GM12891 (cell line): Measurements from ENCODE around the gene SCG5.

ENCODE experiments used
- DNase-seq: peaks from one replicate; pipeline ENCODE4 v3.0.0; 2011; ENCODE audit warnings: low spot score; ENCODE audit not compliant: insufficient read length
- FAIRE-seq: peaks from 2 replicates; lab custom pipeline; 2011; peaks lifted over from hg19 to GRCh38; lab: Jason Lieb, UNC
- PAX5 ChIP-seq: IDR thresholded peaks from 2 replicates; pipeline ENCODE4 v1.6.1; 2011; ENCODE audit warnings: low read length, moderate library complexity, mild to moderate bottlenecking; ENCODE audit not compliant: insufficient read depth, severe bottlenecking
- POLR2A ChIP-seq: IDR thresholded peaks from 2 replicates; pipeline ENCODE4 v1.6.1; 2011; ENCODE audit warnings: low read depth, low read length, control low read depth
- POLR2AphosphoS5 ChIP-seq: IDR thresholded peaks from 2 replicates; pipeline ENCODE4 v1.6.1; 2011; ENCODE audit warnings: low read depth, low read length, control low read depth
- POU2F2 ChIP-seq: IDR thresholded peaks from 2 replicates; pipeline ENCODE4 v1.6.1; 2011; ENCODE audit warnings: low read depth, mild to moderate bottlenecking, control low read depth, low read length, moderate library complexity
- SPI1 ChIP-seq: IDR thresholded peaks from 2 replicates; pipeline ENCODE4 v1.6.1; 2011; ENCODE audit warnings: low read depth, low read length, control low read depth
- TAF1 ChIP-seq: IDR thresholded peaks from 2 replicates; pipeline ENCODE4 v1.6.1; 2011; ENCODE audit warnings: low read depth, low read length, control low read depth

Gene SCG5

GRCh38 chr15:32659340-32660155 is 18.0 kb downstream of the SCG5 start:
- FAIRE-seq: no peak

GRCh38 chr15:32663671-32664070 is 22.2 kb downstream of the SCG5 start:
- DNase-seq: no peak
- FAIRE-seq: no peak
- TF ChIP-seq POLR2A: no peak
- TF ChIP-seq POU2F2: no peak
- no peak for TF ChIP-seq SPI1

More at GRCh38 chr15:32659340-32660155, 18.0 kb downstream of the SCG5 start:
- DNase-seq: no peak
- TF ChIP-seq PAX5: no peak
- TF ChIP-seq TAF1: no peak
- TF ChIP-seq POLR2AphosphoS5: no peak
- no peak for TF ChIP-seq POU2F2
- no peak for TF ChIP-seq SPI1
- TF ChIP-seq POLR2A: no peak

GRCh38 chr15:32664796-32665195 is 23.3 kb downstream of the SCG5 start:
- DNase-seq: no peak
- FAIRE-seq: no peak
- TF ChIP-seq POU2F2 (no peak), PAX5 (no peak), POLR2AphosphoS5 (no peak), POLR2A (no peak), SPI1 (no peak), TAF1 (no peak)

GRCh38 chr15:32667321-32667720 is 25.8 kb downstream of the SCG5 start:
- no peak for FAIRE-seq
- TF ChIP-seq PAX5 (no peak), POLR2AphosphoS5 (no peak), SPI1 (no peak), TAF1 (no peak), POLR2A (no peak), POU2F2 (no peak)
- no peak for DNase-seq

GRCh38 chr15:32668942-32669341 is 27.4 kb downstream of the SCG5 start:
- no peak for TF ChIP-seq POU2F2
- TF ChIP-seq PAX5: no peak
- TF ChIP-seq TAF1: no peak
- TF ChIP-seq POLR2AphosphoS5: no peak
- no peak for TF ChIP-seq SPI1
- no peak for TF ChIP-seq POLR2A
- DNase-seq (no peak), FAIRE-seq (no peak)

- TF ChIP-seq POU2F2 (no peak), POLR2A (no peak), SPI1 (no peak), POLR2AphosphoS5 (no peak), PAX5 (no peak), TAF1 (no peak)
- FAIRE-seq: no peak
- no peak for DNase-seq
Measured at GRCh38 chr15:32669896-32670611, 28.5 kb downstream of the SCG5 start.

GRCh38 chr15:32670623-32671022 is 29.1 kb downstream of the SCG5 start:
- FAIRE-seq: no peak
- TF ChIP-seq POLR2A: no peak
- no peak for TF ChIP-seq TAF1
- no peak for TF ChIP-seq PAX5
- no peak for DNase-seq

GRCh38 chr15:32671339-32672325 is 30.1 kb downstream of the SCG5 start:
- TF ChIP-seq POU2F2 (no peak), SPI1 (no peak), POLR2AphosphoS5 (no peak), PAX5 (no peak), TAF1 (no peak), POLR2A (no peak)
- no peak for DNase-seq
- no peak for FAIRE-seq

- FAIRE-seq: no peak
- DNase-seq: no peak
- TF ChIP-seq PAX5 (no peak), POLR2A (no peak), TAF1 (no peak)
Measured at GRCh38 chr15:32674681-32675080, 33.2 kb downstream of the SCG5 start.
